ACC112 (cell line): ENCODE measurements around the gene IDNK.
A peak's percentile ranks its signal among the peaks of the same experiment; 100 is the strongest.
"Not testable (repeated sequence)": the region's sequence is repeated elsewhere in the genome, so short reads cannot be mapped to it uniquely, and the experiment has no call there.

Experiments used
- H2AFZ ChIP-seq: fragments of 200-600 bp; sonication (generic); one replicate; pipeline ENCODE4 v1.6.0; 2017; ENCODE audit warnings: antibody characterized with exemption, low read length; ENCODE audit not compliant: unreplicated experiment
- H3K27ac ChIP-seq: fragments of 200-600 bp; sonication (generic); 2 replicates; pipeline ENCODE4 v1.5.1; 2014; ENCODE audit warnings: low read depth, mild to moderate bottlenecking, antibody characterized with exemption, low read length, moderate library complexity
- H3K27me3 ChIP-seq: fragments of 200-600 bp; sonication (generic); 2 replicates; pipeline ENCODE4 v1.6.1; 2014; ENCODE audit warnings: mild to moderate bottlenecking, antibody characterized with exemption, low read length, moderate library complexity, mixed read lengths; ENCODE audit not compliant: insufficient read depth
- H3K36me3 ChIP-seq: fragments of 200-600 bp; sonication (generic); 2 replicates; pipeline ENCODE4 v1.6.1; 2016; ENCODE audit warnings: mild to moderate bottlenecking, antibody characterized with exemption, low read length, moderate library complexity, mixed read lengths; ENCODE audit not compliant: insufficient read depth
- H3K4me1 ChIP-seq: fragments of 200-600 bp; sonication (generic); one replicate; pipeline ENCODE4 v1.6.1; 2016; ENCODE audit warnings: low read length, mixed read lengths; ENCODE audit not compliant: insufficient read depth, unreplicated experiment, control insufficient read depth
- H3K4me3 ChIP-seq: fragments of 200-600 bp; sonication (generic); 2 replicates; pipeline ENCODE4 v1.5.1; 2014; ENCODE audit warnings: mild to moderate bottlenecking, low read depth, low read length
- H3K79me2 ChIP-seq: fragments of 200-600 bp; sonication (generic); one replicate; pipeline ENCODE4 v1.6.0; 2016; ENCODE audit warnings: low read length; ENCODE audit not compliant: control insufficient read depth, unreplicated experiment, insufficient read depth

IDNK gene

DNA sequence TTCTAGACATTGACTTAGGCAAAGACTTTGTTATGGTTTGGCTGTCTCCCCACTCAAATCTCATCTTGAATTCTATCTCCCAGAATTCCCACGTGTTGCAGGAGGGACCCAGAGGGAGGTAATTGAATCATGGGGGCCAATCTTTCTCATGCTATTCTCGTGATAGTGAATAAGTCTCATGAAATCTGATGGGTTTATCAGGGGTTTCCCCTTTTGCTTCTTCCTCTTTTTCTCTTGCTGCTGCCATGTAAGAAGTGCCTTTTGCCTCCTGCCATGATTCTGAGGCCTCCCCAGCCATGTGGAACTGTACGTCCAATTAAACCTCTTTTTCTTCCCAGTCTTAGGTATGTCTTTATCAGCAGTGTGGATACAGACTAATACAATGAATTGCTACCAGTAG is 15.3 kb upstream of the IDNK start:
- not testable (repeated sequence) for H3K27ac ChIP-seq, H3K36me3 ChIP-seq, H3K4me1 ChIP-seq, H2AFZ ChIP-seq, H3K4me3 ChIP-seq, H3K79me2 ChIP-seq
- H3K27me3 ChIP-seq = peaks cover 52% of the 10 kb centered on the region

DNA sequence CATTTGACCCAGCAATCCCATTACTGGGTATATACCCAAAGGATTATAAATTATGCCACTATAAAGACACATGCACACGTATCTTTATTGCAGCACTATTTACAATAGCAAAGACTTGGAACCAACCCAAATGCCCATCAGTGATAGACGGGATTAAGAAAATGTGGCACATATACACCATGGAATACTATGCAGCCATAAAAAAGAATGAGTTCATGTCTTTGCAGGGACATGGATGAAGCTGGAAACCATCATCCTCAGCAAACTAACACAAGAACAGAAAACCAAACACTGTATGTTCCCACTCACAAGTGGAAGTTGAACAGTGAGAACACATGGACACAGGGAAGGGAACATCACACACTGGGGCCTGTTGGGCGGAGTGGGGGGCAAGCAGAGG is 9.6 kb upstream of the IDNK start:
- not testable (repeated sequence) for H2AFZ ChIP-seq, H3K4me1 ChIP-seq, H3K27ac ChIP-seq, H3K79me2 ChIP-seq, H3K4me3 ChIP-seq, H3K36me3 ChIP-seq
- peaks cover 25% of the 10 kb centered on the region for H3K27me3 ChIP-seq

DNA sequence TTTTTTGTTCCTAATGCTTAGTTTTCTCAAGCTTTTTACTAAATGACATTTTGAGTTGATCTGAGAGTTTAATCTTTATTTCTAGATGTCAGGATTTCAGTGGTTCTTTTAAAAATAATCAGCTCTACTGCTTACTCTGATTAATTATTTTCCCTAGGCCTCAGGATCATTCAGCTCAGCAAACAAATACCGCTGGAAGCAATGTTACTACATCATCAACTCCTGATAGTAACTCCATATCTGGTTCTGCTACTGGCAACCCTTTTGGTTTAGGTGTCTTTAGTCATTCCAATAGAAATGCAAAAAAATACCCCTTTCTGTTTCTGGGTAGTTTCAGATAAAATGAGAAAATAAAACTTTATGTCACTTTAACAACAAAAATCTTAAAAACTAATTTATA is 5.6 kb upstream of the IDNK start:
- Histone ChIP-seq H3K79me2 (no peaks in the 10 kb centered on the region), H3K36me3 (no peaks in the 10 kb centered on the region), H3K4me3 (no peak overlapping the region), H3K4me1 (peaks cover 3% of the 10 kb centered on the region), H2AFZ (no peak overlapping the region), H3K27ac (no peak overlapping the region), H3K27me3 (no peaks in the 10 kb centered on the region)

DNA sequence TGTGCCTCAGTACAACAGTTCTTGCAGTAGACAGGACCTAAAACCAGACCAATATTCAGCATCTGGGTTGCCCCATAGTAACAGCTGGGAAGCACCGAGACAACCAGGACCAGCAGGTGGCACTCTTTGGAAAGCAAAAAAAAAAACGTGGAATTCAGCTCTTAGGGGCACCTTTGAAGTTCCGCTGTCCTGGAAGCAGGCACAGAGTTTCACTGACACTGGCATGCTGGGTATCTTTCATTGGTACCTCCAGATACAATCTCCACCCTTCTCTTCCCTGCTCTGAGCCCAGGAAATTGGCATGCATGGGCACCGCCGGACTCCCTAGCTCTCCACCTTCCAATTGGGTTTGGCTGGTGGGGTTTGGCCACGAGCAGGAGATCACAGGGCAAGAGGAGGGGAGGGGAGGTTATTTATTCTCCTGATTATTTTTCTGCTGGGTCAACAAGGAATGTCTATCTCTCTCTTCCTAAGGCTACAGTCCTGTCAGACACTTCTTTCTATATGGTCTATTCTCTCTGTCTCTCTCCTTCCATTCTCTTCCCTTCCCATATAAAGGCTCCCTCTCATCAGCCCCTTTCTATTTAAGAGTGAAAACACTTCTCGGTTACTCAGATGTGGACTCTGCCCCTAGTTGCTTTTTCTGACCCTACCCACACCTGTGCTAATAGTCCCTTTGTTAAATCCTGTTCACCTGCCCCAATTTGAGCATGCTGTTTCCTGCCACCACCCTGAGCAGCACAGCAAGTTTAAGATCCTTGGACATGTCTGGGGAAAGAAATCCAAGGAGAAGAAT is 1.9 kb upstream of the IDNK start:
- peak overlapping the region; percentile 77 for H2AFZ ChIP-seq

GRCh38 chr9:83622433-83622938 is 457 bp upstream of the IDNK start:
- Histone ChIP-seq H3K36me3 (peaks cover 4% of the 10 kb centered on the region), H3K27ac (no peak overlapping the region), H3K27me3 (no peaks in the 10 kb centered on the region), H2AFZ (peak overlapping the region; percentile 92), H3K4me3 (peak overlapping the region; percentile 94), H3K79me2 (peaks cover 5% of the 10 kb centered on the region), H3K4me1 (peaks cover 3% of the 10 kb centered on the region)

More for the DNA sequence above, 1.9 kb upstream of the IDNK start:
- no peak overlapping the region for H3K27ac ChIP-seq
- H3K27me3 ChIP-seq = no peaks in the 10 kb centered on the region
- H3K4me3 ChIP-seq = peak overlapping the region; percentile 57
- peaks cover 5% of the 10 kb centered on the region for H3K79me2 ChIP-seq
- no peaks in the 10 kb centered on the region for H3K36me3 ChIP-seq
- peaks cover 3% of the 10 kb centered on the region for H3K4me1 ChIP-seq

DNA sequence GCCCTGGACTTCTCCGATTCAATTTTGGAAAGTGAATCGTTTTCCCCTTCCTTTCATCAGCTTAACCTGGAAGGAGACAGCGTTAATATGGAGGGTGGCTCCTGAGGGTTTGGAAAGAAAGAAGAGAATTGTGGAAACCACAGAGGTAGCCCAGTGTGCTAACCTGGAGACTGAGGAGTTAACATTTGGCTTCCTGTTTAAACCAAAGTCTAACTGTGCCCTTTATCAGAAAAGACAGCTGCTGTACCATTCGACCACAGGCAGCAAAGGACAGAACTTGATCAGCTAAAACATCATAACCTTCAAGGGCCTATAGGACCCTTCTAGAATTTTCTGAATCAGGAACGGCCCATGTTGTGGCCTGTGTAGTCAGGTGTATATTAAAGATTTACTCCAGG is 735 bp downstream of the IDNK start:
- peaks cover 5% of the 10 kb centered on the region for H3K79me2 ChIP-seq
- H3K4me3 ChIP-seq = peak overlapping the region; percentile 94
- peaks cover 3% of the 10 kb centered on the region for H3K4me1 ChIP-seq
- H3K36me3 ChIP-seq = peaks cover 4% of the 10 kb centered on the region
- no peaks in the 10 kb centered on the region for H3K27me3 ChIP-seq
- H2AFZ ChIP-seq = peak overlapping the region; percentile 92
- H3K27ac ChIP-seq = no peak overlapping the region

GRCh38 chr9:83625178-83625577 is 2.2 kb downstream of the IDNK start:
- peaks cover 3% of the 10 kb centered on the region for H3K4me1 ChIP-seq
- no peak overlapping the region for H3K4me3 ChIP-seq
- H3K36me3 ChIP-seq = peaks cover 4% of the 10 kb centered on the region
- H3K27me3 ChIP-seq = no peaks in the 10 kb centered on the region
- peaks cover 5% of the 10 kb centered on the region for H3K79me2 ChIP-seq
- no peak overlapping the region for H2AFZ ChIP-seq
- no peak overlapping the region for H3K27ac ChIP-seq

GRCh38 chr9:83628540-83628939 is 5.6 kb downstream of the IDNK start:
- Histone ChIP-seq H3K27ac (no peak overlapping the region), H3K27me3 (no peaks in the 10 kb centered on the region), H3K4me1 (no peaks in the 10 kb centered on the region), H3K36me3 (peaks cover 4% of the 10 kb centered on the region), H3K4me3 (no peak overlapping the region), H2AFZ (no peak overlapping the region), H3K79me2 (peaks cover 3% of the 10 kb centered on the region)

DNA sequence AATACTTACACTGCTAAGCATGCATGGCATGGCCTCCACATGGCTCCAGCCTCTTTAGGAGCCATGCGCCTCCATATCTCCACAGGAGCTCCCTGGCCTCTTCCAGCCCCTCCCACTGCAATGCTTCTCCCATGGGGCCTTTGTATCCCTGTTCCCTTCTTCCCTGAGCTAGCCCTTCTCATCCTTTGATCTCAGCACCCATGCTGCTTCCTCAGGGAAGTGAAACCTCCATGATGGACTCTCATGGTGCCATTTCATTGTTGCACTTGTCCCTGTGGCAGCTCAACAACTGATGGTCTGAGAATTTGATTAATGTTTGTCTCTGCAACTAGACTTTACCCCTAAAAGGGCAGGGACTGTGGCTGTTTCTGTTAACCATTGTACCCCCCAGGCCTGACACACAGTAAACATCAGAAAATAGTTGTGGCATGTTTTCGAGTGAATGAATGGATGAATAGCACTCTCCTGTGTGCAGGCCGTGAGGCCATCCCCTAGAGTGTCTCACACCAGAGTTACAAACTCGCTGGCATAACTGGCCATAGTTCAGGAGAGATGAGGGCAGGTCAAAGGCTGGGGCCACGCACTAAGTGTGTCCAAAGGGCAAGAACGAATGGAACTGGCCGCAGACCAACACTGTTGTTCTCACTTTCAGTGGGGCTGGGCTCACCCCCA is 6.6 kb downstream of the IDNK start:
- Histone ChIP-seq H3K36me3 (peaks cover 4% of the 10 kb centered on the region), H3K27ac (no peak overlapping the region), H3K4me3 (no peak overlapping the region), H3K4me1 (no peaks in the 10 kb centered on the region), H3K79me2 (no peaks in the 10 kb centered on the region), H2AFZ (no peak overlapping the region), H3K27me3 (no peaks in the 10 kb centered on the region)

- Histone ChIP-seq H3K36me3 (peaks cover 4% of the 10 kb centered on the region), H3K27ac (no peak overlapping the region), H3K4me1 (no peaks in the 10 kb centered on the region), H3K4me3 (no peak overlapping the region), H2AFZ (no peak overlapping the region), H3K79me2 (no peaks in the 10 kb centered on the region), H3K27me3 (no peaks in the 10 kb centered on the region)
Measured at GRCh38 chr9:83630938-83631457, 8.1 kb downstream of the IDNK start.

DNA sequence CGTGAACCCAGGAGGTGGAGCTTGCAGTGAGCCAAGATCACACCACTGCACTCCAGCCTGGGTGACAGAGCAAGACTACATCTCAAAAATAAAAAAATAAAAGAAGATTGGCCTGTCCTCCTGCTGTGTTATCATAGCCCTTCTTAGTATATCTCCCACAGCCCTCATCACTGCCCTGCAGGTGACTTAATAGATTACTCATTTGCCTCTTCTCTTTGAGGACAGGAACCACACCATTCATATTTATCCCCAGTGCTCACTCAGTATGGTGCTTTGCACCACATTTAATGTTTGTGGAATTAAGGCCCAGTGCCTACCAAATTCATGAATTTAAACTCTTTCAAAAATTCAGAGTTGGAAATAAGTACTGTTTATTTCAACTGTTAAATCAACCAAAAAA is 10.3 kb downstream of the IDNK start:
- no peaks in the 10 kb centered on the region for H3K27me3 ChIP-seq
- no peak overlapping the region for H3K27ac ChIP-seq
- no peaks in the 10 kb centered on the region for H3K79me2 ChIP-seq
- H3K4me1 ChIP-seq = no peaks in the 10 kb centered on the region
- no peak overlapping the region for H3K4me3 ChIP-seq
- no peaks in the 10 kb centered on the region for H3K36me3 ChIP-seq
- H2AFZ ChIP-seq = no peak overlapping the region
